PC-3 (cell line): ENCODE measurements around the gene UHRF1. TPM values are rescaled to one million over a fixed set of nuclear protein-coding genes. Genes with fewer than 3 reads are reported as not detected.

Experiments
- ATAC-seq: fragments of 200-7000 bp; cut with Tn5 transposase; 2 replicates; pipeline ENCODE4 v1.9.1; 2020; ENCODE audit warnings: mild to moderate bottlenecking, moderate library complexity
- BruUV-seq: library from RNA; stranded (reverse); fragments of 400-500 nt; replicated peaks from 2 replicates; lab custom pipeline; 2021; lab: Mats Ljungman, UMichigan
- CTCF ChIA-PET: fragments of 300-600 bp; sonication (Branson Sonifier 250); formaldehyde crosslinking; loops from one replicate; lab custom pipeline; 2022; ENCODE audit warnings: antibody characterized with exemption; lab: Charles Lee
- POLR2A ChIA-PET: fragments of 300-600 bp; sonication (Branson Sonifier 250); formaldehyde crosslinking; loops from one replicate; lab custom pipeline; 2022; ENCODE audit warnings: antibody characterized with exemption; ENCODE audit not compliant: unreplicated experiment; lab: Charles Lee
- DNase-seq: peaks from one replicate; pipeline ENCODE4 v3.0.0-alpha.2; 2015
- H2AFZ ChIP-seq: fragments of 300-600 bp; sonication (generic); 2 replicates; pipeline ENCODE4 v1.6.0; 2016; ENCODE audit warnings: antibody characterized with exemption, low read length
- H3F3A ChIP-seq: fragments of 300-600 bp; sonication (generic); one replicate; pipeline ENCODE4 v1.6.0; 2017; ENCODE audit warnings: antibody characterized with exemption, low read length, control low read depth, mild to moderate bottlenecking; ENCODE audit not compliant: unreplicated experiment
- H3K27ac ChIP-seq: fragments of 300-600 bp; sonication (generic); 2 replicates; pipeline ENCODE4 v1.5.1; 2016; ENCODE audit warnings: mild to moderate bottlenecking, low read length
- H3K27me3 ChIP-seq: fragments of 300-600 bp; sonication (generic); 2 replicates; pipeline ENCODE4 v1.6.1; 2016; ENCODE audit warnings: low read length, mixed read lengths
- H3K36me3 ChIP-seq: fragments of 300-600 bp; sonication (generic); 2 replicates; pipeline ENCODE4 v1.6.1; 2016; ENCODE audit warnings: low read depth, mixed run types, low read length, mixed read lengths
- H3K4me1 ChIP-seq: fragments of 300-600 bp; sonication (generic); 2 replicates; pipeline ENCODE4 v1.5.1; 2016; ENCODE audit warnings: low read length; ENCODE audit not compliant: insufficient read depth
- H3K4me2 ChIP-seq: fragments of 300-600 bp; sonication (generic); 2 replicates; pipeline ENCODE4 v1.6.0; 2016; ENCODE audit warnings: low read length
- H3K4me3 ChIP-seq: fragments of 300-600 bp; sonication (generic); 2 replicates; pipeline ENCODE4 v1.5.1; 2016; ENCODE audit warnings: mild to moderate bottlenecking, low read length, mixed read lengths
- H3K79me2 ChIP-seq: fragments of 300-600 bp; sonication (generic); 2 replicates; pipeline ENCODE4 v1.6.1; 2017; ENCODE audit warnings: low read length, mixed read lengths
- H3K9ac ChIP-seq: fragments of 300-600 bp; sonication (generic); 2 replicates; pipeline ENCODE4 v1.6.0; 2016; ENCODE audit warnings: mild to moderate bottlenecking, low read length
- H3K9me2 ChIP-seq: fragments of 300-600 bp; sonication (generic); replicated peaks from 2 replicates; pipeline ENCODE4 v1.6.1; 2016; ENCODE audit warnings: mixed run types, low read length, mixed read lengths
- H3K9me3 ChIP-seq: fragments of 300-600 bp; sonication (generic); 2 replicates; pipeline ENCODE4 v1.6.1; 2016; ENCODE audit warnings: low read length, mixed read lengths
- H4K20me1 ChIP-seq: fragments of 300-600 bp; sonication (generic); 2 replicates; pipeline ENCODE4 v1.6.1; 2016; ENCODE audit warnings: low read length, mixed read lengths
- EZH2 ChIP-seq: fragments of 300-600 bp; sonication (generic); IDR thresholded peaks from one replicate; pipeline ENCODE4 v1.6.1; 2017; ENCODE audit warnings: antibody characterized with exemption, mild to moderate bottlenecking, low read length; ENCODE audit not compliant: unreplicated experiment
- EZH2phosphoT487 ChIP-seq: fragments of 300-600 bp; sonication (generic); IDR thresholded peaks from 2 replicates; pipeline ENCODE4 v1.6.1; 2018; ENCODE audit warnings: mild to moderate bottlenecking, antibody characterized with exemption, low read length, borderline replicate concordance
- intact Hi-C: fragments of 100-400 bp; cut with micrococcal nuclease; formaldehyde crosslinking; loops from 2 replicates; pipeline ENCODE4 v1.9.0; 2023
- total RNA-seq: library from RNA; depleted of rRNA; stranded (reverse); fragments of >200 nt; gene quantifications from 2 replicates; pipeline ENCODE4 v1.2.3, GENCODE V29; 2014
- TF ChIP-seq, protein P1 (sequence below): fragments of 300-600 bp; sonication (generic); conservative IDR thresholded peaks from 2 replicates; pipeline ENCODE4 v1.5.1; 2017; ENCODE audit warnings: antibody characterized with exemption, low read depth, mild to moderate bottlenecking, low read length

Gene UHRF1
- total RNA-seq, 1 experiment from 2014 or later: 163 TPM

DNA sequence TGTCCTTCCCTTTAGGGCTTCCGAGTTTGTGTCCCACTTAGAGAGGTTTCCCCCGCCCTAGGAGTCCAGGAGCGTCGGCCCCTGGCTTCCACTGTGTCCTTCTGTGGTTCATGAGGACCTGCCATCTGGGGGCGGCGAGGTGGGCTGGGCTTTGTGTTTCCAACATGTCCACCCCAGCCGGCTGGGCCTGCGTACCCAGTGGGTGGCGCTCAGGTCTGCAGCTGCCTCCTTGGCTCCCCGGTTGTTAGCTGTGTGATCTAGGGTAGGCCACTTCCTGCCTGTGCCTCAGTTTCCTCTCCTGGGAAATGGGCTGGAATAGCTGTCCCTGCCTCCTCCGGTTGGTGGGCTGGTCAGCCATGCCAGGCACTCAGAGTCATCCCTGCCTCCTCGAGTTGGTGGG is 88.0 kb downstream of the UHRF1 start:
- BruUV-seq: no TSS peak
- CTCF ChIA-PET: no interaction called here
- POLR2A ChIA-PET: no interaction called here

DNA sequence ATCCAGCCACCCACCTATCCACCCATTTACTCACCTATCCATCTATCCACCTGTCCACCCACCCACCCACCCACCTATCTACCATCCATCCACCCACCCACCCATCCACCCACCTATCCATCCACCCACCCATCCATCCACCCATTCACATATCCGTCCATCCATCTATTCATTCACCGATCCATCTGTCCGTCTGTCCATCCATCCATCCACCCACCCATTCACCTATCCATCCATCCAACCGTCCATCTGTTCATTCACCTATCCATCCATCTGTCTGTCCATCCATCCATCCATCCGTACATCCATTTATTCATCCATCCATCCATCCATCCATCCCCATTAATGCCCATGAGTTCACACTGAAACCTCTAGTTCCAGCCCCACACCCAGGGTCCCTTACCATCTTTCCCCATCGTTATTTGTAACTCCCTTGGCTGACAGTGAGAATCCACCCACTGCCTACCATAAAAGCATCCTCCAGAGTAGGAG is 90.9 kb downstream of the UHRF1 start:
- no peaks in the 10 kb centered on the region for H3K9me3 ChIP-seq
- no peak overlapping the region for H3K9ac ChIP-seq
- no peak overlapping the region for H2AFZ ChIP-seq
- no peak overlapping the region for H3K4me2 ChIP-seq
- H3K27ac ChIP-seq: no peak overlapping the region
- intact Hi-C loops: no loop called here
- no TSS peak for BruUV-seq
- no peak for DNase-seq
- CTCF ChIA-PET: interaction anchor here (0.6 to 2.1 kb wide), 2 partner anchors 27 to 89 kb away, joined by 3 to 21 read pairs; no protein-coding TSS in a partner anchor
- peaks cover 7% of the 10 kb centered on the region for H4K20me1 ChIP-seq
- TF ChIP-seq, protein P1, sequence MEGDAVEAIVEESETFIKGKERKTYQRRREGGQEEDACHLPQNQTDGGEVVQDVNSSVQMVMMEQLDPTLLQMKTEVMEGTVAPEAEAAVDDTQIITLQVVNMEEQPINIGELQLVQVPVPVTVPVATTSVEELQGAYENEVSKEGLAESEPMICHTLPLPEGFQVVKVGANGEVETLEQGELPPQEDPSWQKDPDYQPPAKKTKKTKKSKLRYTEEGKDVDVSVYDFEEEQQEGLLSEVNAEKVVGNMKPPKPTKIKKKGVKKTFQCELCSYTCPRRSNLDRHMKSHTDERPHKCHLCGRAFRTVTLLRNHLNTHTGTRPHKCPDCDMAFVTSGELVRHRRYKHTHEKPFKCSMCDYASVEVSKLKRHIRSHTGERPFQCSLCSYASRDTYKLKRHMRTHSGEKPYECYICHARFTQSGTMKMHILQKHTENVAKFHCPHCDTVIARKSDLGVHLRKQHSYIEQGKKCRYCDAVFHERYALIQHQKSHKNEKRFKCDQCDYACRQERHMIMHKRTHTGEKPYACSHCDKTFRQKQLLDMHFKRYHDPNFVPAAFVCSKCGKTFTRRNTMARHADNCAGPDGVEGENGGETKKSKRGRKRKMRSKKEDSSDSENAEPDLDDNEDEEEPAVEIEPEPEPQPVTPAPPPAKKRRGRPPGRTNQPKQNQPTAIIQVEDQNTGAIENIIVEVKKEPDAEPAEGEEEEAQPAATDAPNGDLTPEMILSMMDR: no peak
- TF ChIP-seq EZH2 (no peak), EZH2phosphoT487 (no peak)
- POLR2A ChIA-PET: no interaction called here
- no peak overlapping the region for H3K4me3 ChIP-seq
- peaks cover 11% of the 10 kb centered on the region for H3F3A ChIP-seq
- H3K27me3 ChIP-seq: no peaks in the 10 kb centered on the region
- ATAC-seq: no peak
- H3K79me2 ChIP-seq: peaks cover 84% of the 10 kb centered on the region
- H3K36me3 ChIP-seq: no peaks in the 10 kb centered on the region
- H3K4me1 ChIP-seq: peaks cover 20% of the 10 kb centered on the region
- H3K9me2 ChIP-seq: no peaks in the 10 kb centered on the region

More for the DNA sequence above, 88.0 kb downstream of the UHRF1 start:
- H3K27ac ChIP-seq: no peak overlapping the region
- intact Hi-C loops: no loop called here
- H3K4me1 ChIP-seq: peaks cover 18% of the 10 kb centered on the region
- H3F3A ChIP-seq: peaks cover 9% of the 10 kb centered on the region
- H3K4me3 ChIP-seq: no peak overlapping the region
- H3K9ac ChIP-seq: no peak overlapping the region
- ATAC-seq (no peak), DNase-seq (no peak)
- H2AFZ ChIP-seq: no peak overlapping the region
- H3K9me2 ChIP-seq: no peaks in the 10 kb centered on the region
- TF ChIP-seq, protein P1: no peak
- no peak for TF ChIP-seq EZH2
- no peak for TF ChIP-seq EZH2phosphoT487
- H4K20me1 ChIP-seq: peaks cover 13% of the 10 kb centered on the region
- H3K4me2 ChIP-seq: no peak overlapping the region
- no peaks in the 10 kb centered on the region for H3K27me3 ChIP-seq
- H3K9me3 ChIP-seq: no peaks in the 10 kb centered on the region
- H3K79me2 ChIP-seq: peaks cover 84% of the 10 kb centered on the region
- no peaks in the 10 kb centered on the region for H3K36me3 ChIP-seq

DNA sequence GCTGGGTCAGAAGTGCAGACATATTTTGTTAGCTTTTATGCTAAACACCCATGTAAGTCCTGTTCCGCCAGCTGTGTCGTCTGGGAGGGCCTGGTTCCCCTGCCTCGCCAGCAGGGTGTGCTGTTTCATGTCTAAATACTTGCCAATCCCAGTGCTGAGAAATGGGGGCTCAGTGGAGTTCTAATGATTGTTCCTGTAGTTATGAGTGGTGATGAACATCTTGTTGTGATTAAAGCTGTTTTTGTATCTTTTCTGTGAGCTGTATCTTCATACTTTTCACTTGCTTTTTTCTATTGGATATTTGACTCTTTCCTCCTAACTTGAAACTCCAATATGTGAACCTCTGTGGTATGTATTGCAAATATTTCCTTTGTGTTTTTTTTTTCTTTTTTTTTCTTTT is 92.3 kb downstream of the UHRF1 start:
- TF ChIP-seq, protein P1: peak; percentile 97
- TF ChIP-seq EZH2phosphoT487: no peak
- ATAC-seq (peak; percentile 77), DNase-seq (peak; percentile 76)
- intact Hi-C loops: loop anchor here (1.0 kb wide), 2 partner anchors 25 to 30 kb away; no protein-coding TSS in a partner anchor
- POLR2A ChIA-PET: no interaction called here
- Histone ChIP-seq H3K4me2 (peak overlapping the region; percentile 99), H2AFZ (0 out of 2 replicates have a peak overlapping the region, but pooled peaks have one; percentile 13), H3K79me2 (peaks cover 84% of the 10 kb centered on the region), H3F3A (peaks cover 11% of the 10 kb centered on the region), H3K27ac (peak overlapping the region; percentile 78), H3K4me1 (peaks cover 20% of the 10 kb centered on the region), H3K36me3 (no peaks in the 10 kb centered on the region), H3K9me3 (no peaks in the 10 kb centered on the region), H3K27me3 (no peaks in the 10 kb centered on the region), H3K9ac (peak overlapping the region; percentile 27), H4K20me1 (peaks cover 7% of the 10 kb centered on the region), H3K9me2 (no peaks in the 10 kb centered on the region), H3K4me3 (peak overlapping the region; percentile 17; the same call in 1 of the 2 replicates)
- CTCF ChIA-PET: interaction anchor here (0.8 to 2.1 kb wide), 6 partner anchors 15 to 89 kb away, joined by 3 to 21 read pairs (median 8); no protein-coding TSS in a partner anchor
- no TSS peak for BruUV-seq
